Esophagus squamous epithelium (tissue), 5 donors: ENCODE data around the gene GPR132. TPM values are rescaled to one million over a fixed set of nuclear protein-coding genes. Genes with fewer than 3 reads are reported as not detected.
A peak's percentile ranks its signal among the peaks of the same experiment; 100 is the strongest.

ENCODE experiments used
- DNase-seq: peaks from one replicate; lab custom pipeline; 2025; lab: John Stamatoyannopoulos, UW
- H3K27ac ChIP-seq, 4 donors: fragments of 200-600 bp; sonication (generic); one replicate each; pipeline ENCODE4 v1.5.1; 2016 to 2019; ENCODE audit warnings: mild to moderate bottlenecking in 1 of 4
- H3K27me3 ChIP-seq, 4 donors: fragments of 200-600 bp; sonication (generic); 1 replicate in 3 of 4; 2 replicates in 1 of 4; pipeline versions ENCODE4 v1.5.1 to v1.6.0; 2017 to 2021; ENCODE audit warnings: antibody characterized with exemption in 1 of 4
- H3K36me3 ChIP-seq, 3 donors: fragments of 200-600 bp; sonication (generic); one replicate each; pipeline ENCODE4 v1.5.1; 2016 to 2019
- H3K4me1 ChIP-seq, 3 donors: fragments of 200-600 bp; sonication (generic); one replicate each; pipeline ENCODE4 v1.5.1; 2017 to 2019
- H3K4me3 ChIP-seq, 4 donors: fragments of 200-600 bp; sonication (generic); 1 replicate in 3 of 4; 2 replicates in 1 of 4; pipeline ENCODE4 v1.5.1; 2016 to 2019; ENCODE audit warnings: mild to moderate bottlenecking in 2 of 4, moderate library complexity in 1 of 4
- H3K9me3 ChIP-seq, 3 donors: fragments of 200-600 bp; sonication (generic); one replicate each; pipeline ENCODE4 v1.5.1; 2016 to 2019
- POLR2A ChIP-seq, 4 donors: fragments of 450-650 bp; IDR thresholded peaks; one replicate each; pipeline ENCODE4 v1.6.1; 2017; ENCODE audit warnings: antibody characterized with exemption in 4 of 4, mild to moderate bottlenecking in 4 of 4, moderate library complexity in 3 of 4
- WGBS, 2 donors: methylation state at CpG; one replicate each; pipeline ENCODE4 v1.1.5; 2018; 5-methylcytosine and 5-hydroxymethylcytosine counted together
- intact Hi-C: fragments of 100-400 bp; cut with DNase I; formaldehyde crosslinking; loops from one replicate; pipeline ENCODE4 v1.15.0; 2022
- total RNA-seq, 4 donors: library from RNA; depleted of rRNA; stranded (reverse); fragments of >200 nt; gene quantifications; one replicate each; pipeline ENCODE4 v1.1.0, GENCODE V29; 2016
- TF ChIP-seq, protein P1 (sequence below), 6 experiments: fragments of 450-650 bp in 4 of 6; fragments of 200-600 bp in 2 of 6; sonication (generic) in 2 of 6; IDR thresholded peaks; one replicate each; pipeline ENCODE4 v1.5.1; 2016 to 2019; ENCODE audit warnings: antibody characterized with exemption in 6 of 6, mild to moderate bottlenecking in 4 of 6, moderate library complexity in 4 of 6
- donor health status: DM: yes; HTN: yes; CAD: no.

Gene GPR132
- total RNA-seq, 4 donors from 2014 or later, result 0.79 to 5.0 (median 1.6) TPM

DNA sequence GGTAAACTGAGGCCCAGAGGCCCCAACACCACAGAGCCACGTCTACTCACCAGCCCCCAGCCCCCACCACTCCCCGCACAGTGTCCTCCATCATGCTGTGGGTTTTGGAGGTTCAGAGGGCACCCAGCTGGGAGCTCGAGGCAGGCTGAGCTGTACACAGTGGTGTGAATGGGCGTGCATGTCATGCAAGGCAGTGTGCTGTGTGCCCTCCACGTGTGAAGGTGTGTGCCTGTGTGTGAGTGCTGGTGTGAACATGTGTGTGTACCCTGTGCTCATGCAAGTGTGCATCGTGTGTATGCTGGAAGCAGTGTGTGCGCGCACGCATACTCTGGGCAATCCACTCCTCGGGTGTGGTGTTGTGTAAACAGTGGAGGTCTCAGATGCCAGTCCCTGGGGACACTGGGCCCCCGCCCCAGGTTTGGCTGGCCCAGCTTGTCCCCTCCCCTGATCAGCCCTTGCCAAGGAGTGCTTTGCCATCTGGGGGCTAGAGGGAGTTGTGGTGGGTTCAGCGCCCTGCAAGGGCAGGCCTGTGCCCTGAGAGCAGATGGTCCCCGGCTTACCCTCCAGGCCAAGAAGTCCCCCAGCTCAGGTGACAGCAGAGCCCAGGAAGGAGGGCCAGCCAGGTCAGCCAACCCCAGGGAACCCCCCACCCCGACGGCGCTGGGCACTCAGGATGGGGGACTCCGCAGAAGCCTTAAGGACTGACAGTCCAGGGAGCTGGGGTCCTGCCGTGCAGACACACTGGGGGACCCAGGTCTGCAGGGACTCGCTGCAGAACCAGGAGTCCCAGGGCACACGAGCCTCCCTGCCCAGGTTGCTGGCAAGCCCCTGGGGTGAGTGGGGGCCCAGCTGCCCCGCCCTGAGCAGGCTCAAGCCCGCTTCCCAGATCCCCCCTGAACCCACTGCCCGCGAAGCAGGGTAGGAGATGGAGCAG is 23.8 kb upstream of the GPR132 start:
- Histone ChIP-seq H3K4me1 (peaks cover 52 to 85% (median 57%) of the 10 kb centered on the region in 3 donors), H3K27ac (peak overlapping the region in 2 of 4 donors; percentile 79 to 85), H3K36me3 (no peaks in the 10 kb centered on the region), H3K9me3 (no peaks in the 10 kb centered on the region), H3K4me3 (no peak overlapping the region), H3K27me3 (peaks cover 0 to 69% (median 0%) of the 10 kb centered on the region in 4 donors)
- DNase-seq, result no peak
- 17 to 51% methylated on average over 1 to 11 of the region's 24 CpGs for WGBS, 2 donors
- TF ChIP-seq POLR2A (IDR thresholded peaks at IDR 0.05), result no peak
- TF ChIP-seq, protein P1, sequence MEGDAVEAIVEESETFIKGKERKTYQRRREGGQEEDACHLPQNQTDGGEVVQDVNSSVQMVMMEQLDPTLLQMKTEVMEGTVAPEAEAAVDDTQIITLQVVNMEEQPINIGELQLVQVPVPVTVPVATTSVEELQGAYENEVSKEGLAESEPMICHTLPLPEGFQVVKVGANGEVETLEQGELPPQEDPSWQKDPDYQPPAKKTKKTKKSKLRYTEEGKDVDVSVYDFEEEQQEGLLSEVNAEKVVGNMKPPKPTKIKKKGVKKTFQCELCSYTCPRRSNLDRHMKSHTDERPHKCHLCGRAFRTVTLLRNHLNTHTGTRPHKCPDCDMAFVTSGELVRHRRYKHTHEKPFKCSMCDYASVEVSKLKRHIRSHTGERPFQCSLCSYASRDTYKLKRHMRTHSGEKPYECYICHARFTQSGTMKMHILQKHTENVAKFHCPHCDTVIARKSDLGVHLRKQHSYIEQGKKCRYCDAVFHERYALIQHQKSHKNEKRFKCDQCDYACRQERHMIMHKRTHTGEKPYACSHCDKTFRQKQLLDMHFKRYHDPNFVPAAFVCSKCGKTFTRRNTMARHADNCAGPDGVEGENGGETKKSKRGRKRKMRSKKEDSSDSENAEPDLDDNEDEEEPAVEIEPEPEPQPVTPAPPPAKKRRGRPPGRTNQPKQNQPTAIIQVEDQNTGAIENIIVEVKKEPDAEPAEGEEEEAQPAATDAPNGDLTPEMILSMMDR (IDR thresholded peaks at IDR 0.05), result no peak
- intact Hi-C loops, result loop anchor here (10.0 kb wide), 1 partner anchor 256 kb away; no protein-coding TSS in a partner anchor

DNA sequence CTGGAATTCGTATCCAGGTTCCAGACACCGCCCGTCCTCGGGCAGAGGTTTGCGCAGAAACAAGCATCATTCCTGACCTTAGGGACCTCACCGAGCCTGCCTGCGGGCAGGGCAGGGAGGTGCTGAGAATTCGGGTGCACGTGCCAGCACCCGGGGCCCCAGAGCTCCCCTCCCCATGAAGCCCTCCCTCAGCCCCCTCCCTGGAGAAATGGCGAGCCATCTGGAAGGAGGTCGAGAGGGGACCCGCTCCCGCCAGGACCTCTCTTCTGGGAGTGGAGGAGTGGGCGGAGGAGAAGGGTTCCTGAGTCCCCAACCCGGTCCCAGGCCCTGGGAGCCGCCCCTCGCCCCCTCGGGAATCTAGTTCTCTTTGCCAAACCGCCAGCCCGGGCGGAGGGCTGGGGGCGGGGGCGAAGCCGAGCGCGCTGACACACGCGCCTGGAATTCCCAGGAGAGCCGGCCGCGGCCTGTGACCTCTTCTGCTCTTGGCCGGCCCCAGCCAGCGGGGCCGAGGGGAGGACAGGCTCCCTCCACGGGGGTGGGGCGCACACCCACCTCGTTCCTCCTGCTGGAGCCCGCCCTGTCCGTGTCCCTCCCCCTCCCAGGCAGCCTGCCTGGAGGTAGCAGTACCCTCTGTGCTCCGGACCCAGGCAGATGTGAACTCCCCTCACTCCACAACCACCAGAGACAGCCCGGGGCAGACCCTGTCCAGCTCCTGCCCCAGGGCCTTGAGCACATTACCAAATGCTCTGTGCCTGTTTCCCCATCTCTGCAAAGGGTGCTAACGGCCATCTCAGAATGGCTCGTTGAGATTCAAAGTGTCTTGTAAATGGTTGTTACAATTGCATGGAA is 23.0 kb upstream of the GPR132 start:
- H3K9me3 ChIP-seq, result no peaks in the 10 kb centered on the region
- peaks cover 49 to 78% (median 49%) of the 10 kb centered on the region in 3 donors for H3K4me1 ChIP-seq
- H3K27me3 ChIP-seq, result peaks cover 0 to 60% (median 0%) of the 10 kb centered on the region in 4 donors
- 6 to 42% methylated on average over 6 to 14 of the region's 44 CpGs for WGBS, 2 donors
- intact Hi-C loops, result loop anchor here (10.0 kb wide), 1 partner anchor 257 kb away; no protein-coding TSS in a partner anchor
- peak overlapping the region; percentile 19 to 65 (median 46) for H3K4me3 ChIP-seq
- no peaks in the 10 kb centered on the region for H3K36me3 ChIP-seq
- H3K27ac ChIP-seq, result peak overlapping the region; percentile 48 to 85 (median 70)
- TF ChIP-seq POLR2A (IDR thresholded peaks at IDR 0.05), result no peak
- TF ChIP-seq, protein P1 (IDR thresholded peaks at IDR 0.05), result no peak
- no peak for DNase-seq

DNA sequence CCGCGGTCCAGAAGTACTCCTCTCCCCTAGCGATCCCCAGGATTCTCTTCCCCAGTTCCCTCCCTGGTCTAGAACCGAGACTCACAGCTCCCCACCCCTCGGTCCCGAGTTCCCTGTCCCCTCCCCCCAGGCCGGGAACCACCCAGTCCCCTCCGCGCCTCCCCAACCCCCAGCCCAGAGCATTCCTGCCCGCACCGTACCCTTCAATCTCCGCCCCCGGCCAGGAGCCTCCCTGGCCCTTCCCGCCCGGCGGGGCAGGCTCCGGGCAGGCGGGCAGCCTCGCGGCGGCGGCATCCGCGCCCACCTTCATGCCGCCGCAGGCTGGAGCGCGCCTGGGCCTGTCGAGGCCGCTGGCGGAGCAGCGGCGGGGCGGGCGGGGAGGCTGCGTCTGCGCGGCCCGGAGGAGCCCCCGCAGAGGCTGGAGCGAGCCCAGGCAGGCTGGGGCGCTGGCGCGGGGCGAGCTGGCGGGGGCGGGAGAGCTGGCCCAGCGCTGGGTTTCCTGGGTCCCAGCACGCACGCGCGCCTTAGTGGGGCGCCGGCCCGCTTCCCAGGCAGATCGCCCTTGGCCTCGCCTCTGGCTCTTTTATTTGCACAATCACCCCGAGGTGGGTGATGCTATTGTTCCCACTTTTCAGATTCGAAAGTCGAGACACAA is 22.2 kb upstream of the GPR132 start:
- Histone ChIP-seq H3K4me3 (peak overlapping the region; percentile 19 to 65 (median 46)), H3K27ac (peak overlapping the region; percentile 57 to 85 (median 70)), H3K9me3 (no peaks in the 10 kb centered on the region), H3K4me1 (peaks cover 42 to 70% (median 43%) of the 10 kb centered on the region in 3 donors), H3K27me3 (peaks cover 0 to 54% (median 0%) of the 10 kb centered on the region in 4 donors), H3K36me3 (no peaks in the 10 kb centered on the region)
- intact Hi-C loops, result loop anchor here (10.0 kb wide), 1 partner anchor 257 kb away; no protein-coding TSS in a partner anchor
- DNase-seq, result no peak
- no peak for TF ChIP-seq POLR2A (IDR thresholded peaks at IDR 0.05)
- TF ChIP-seq, protein P1 (IDR thresholded peaks at IDR 0.05), result no peak
- 0% methylated on average over 2 of the region's 60 CpGs; no CpG with 5 or more reads in 1 of the 2 donors for WGBS, 2 donors

DNA sequence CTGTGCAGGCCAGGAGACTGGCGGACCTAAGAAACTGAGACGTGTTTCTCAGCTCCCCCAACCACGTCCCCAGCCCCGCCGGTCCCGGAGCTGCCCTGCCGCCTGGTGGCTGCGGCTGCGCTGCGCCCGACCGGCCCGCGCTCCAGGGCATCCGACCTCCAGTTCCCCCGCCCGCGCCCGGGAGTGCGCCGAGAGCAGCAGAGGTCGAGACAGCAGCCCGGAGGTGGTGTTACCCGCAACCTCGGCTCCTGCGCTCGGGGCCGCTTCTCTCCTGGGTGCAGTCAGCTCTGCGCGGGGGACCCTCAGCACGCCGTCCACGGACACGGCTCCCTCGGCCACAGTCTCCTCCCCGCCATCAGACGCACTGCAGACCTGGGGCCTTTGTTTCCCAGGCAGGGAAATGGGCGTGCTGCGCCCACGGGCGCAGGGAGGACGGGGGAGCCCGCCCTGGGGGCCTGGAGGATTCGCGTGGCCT is 21.6 kb upstream of the GPR132 start:
- Histone ChIP-seq H3K27ac (peak overlapping the region; percentile 57 to 85 (median 70)), H3K4me1 (peaks cover 36 to 65% (median 37%) of the 10 kb centered on the region in 3 donors), H3K36me3 (no peaks in the 10 kb centered on the region), H3K9me3 (no peaks in the 10 kb centered on the region), H3K4me3 (peak overlapping the region; percentile 19 to 65 (median 46)), H3K27me3 (peaks cover 0 to 53% (median 0%) of the 10 kb centered on the region in 4 donors)
- DNase-seq, result no peak
- WGBS, 2 donors, result 0% methylated on average over 2 of the region's 45 CpGs; no CpG with 5 or more reads in 1 of the 2 donors
- intact Hi-C loops, result loop anchor here (10.0 kb wide), 1 partner anchor 258 kb away; no protein-coding TSS in a partner anchor
- TF ChIP-seq POLR2A (IDR thresholded peaks at IDR 0.05), result no peak
- TF ChIP-seq, protein P1 (IDR thresholded peaks at IDR 0.05), result peak; percentile 76 to 89 (median 80)
